Cardiac fibroblast (primary cell): ENCODE measurements around the gene CFAP92.
A peak's percentile ranks its signal among the peaks of the same experiment; 100 is the strongest.

Experiments used
- DNase-seq, 2 donors: peaks; one replicate each; pipeline versions ENCODE4 v3.0.0 to v3.0.0-alpha.2; 2010; ENCODE audit warnings: low read depth in 2 of 2
- H3K4me3 ChIP-seq, 2 donors: replicated peaks in 1 of 2; 1 replicate in 1 of 2; 2 replicates in 1 of 2; pipeline ENCODE4 v1.5.1; 2011; ENCODE audit warnings: low read depth in 2 of 2, low read length in 2 of 2, mild to moderate bottlenecking in 2 of 2, moderate library complexity in 1 of 2
- CTCF ChIP-seq: IDR thresholded peaks from one replicate; pipeline ENCODE4 v1.5.1; 2011; ENCODE audit warnings: low read depth, mild to moderate bottlenecking, low read length, inconsistent platforms

The CFAP92 gene

GRCh38 chr3:128993461-128994172 is at the start of gene CFAP92:
TSS of gene CFAP92 (minus strand) at chr3:128994076. CDS start at chr3:128993304, 772 bp downstream.
- no peak for TF ChIP-seq CTCF
- DNase-seq: peak; percentile 68 to 74
- peak within 1 kb of the TSS; percentile 35 to 42 for H3K4me3 ChIP-seq

- TF ChIP-seq CTCF: no peak
- H3K4me3 ChIP-seq: no peak overlapping the region
- no peak for DNase-seq
These were observed 46.9 kb upstream of the CFAP92 start for GRCh38 chr3:129040579-129041300.

GRCh38 chr3:129040039-129040336 is 46.1 kb upstream of the CFAP92 start:
- no peak for TF ChIP-seq CTCF
- no peak for DNase-seq
- no peak overlapping the region for H3K4me3 ChIP-seq

GRCh38 chr3:129039271-129040038 is 45.6 kb upstream of the CFAP92 start:
- no peak overlapping the region for H3K4me3 ChIP-seq
- no peak for TF ChIP-seq CTCF
- no peak for DNase-seq

- no peak overlapping the region for H3K4me3 ChIP-seq
- TF ChIP-seq CTCF: no peak
- DNase-seq: no peak
These were observed 44.4 kb upstream of the CFAP92 start for GRCh38 chr3:129038121-129038855.

GRCh38 chr3:129037093-129037419 is 43.2 kb upstream of the CFAP92 start:
- no peak for TF ChIP-seq CTCF
- no peak overlapping the region for H3K4me3 ChIP-seq
- no peak for DNase-seq
